NT2/D1 (cell line): Measurements from ENCODE around the gene SLC25A33.

Experiments used
- DNase-seq: peaks from one replicate; pipeline ENCODE4 v3.0.0-alpha.2; 2011; ENCODE audit warnings: low read depth, low spot score
- H3K27me3 ChIP-seq: 2 replicates; pipeline ENCODE4 v1.6.0; 2011; ENCODE audit warnings: mild to moderate bottlenecking; ENCODE audit not compliant: insufficient read length, insufficient read depth
- H3K36me3 ChIP-seq: 2 replicates; pipeline ENCODE4 v1.6.1; 2011; ENCODE audit warnings: mild to moderate bottlenecking, low read length, mixed read lengths; ENCODE audit not compliant: insufficient read depth, insufficient read length
- H3K4me1 ChIP-seq: 2 replicates; pipeline ENCODE4 v1.5.1; 2011; ENCODE audit not compliant: insufficient read depth, insufficient read length
- H3K4me3 ChIP-seq: 2 replicates; pipeline ENCODE4 v1.5.1; 2011; ENCODE audit warnings: low read depth; ENCODE audit not compliant: insufficient read length
- H3K9ac ChIP-seq: 2 replicates; pipeline ENCODE4 v1.6.0; 2011; ENCODE audit warnings: low read depth; ENCODE audit not compliant: insufficient read length
- H3K9me3 ChIP-seq: 2 replicates; pipeline ENCODE4 v1.5.1; 2011; ENCODE audit warnings: mild to moderate bottlenecking, low read length; ENCODE audit not compliant: insufficient read depth
- SUZ12 ChIP-seq: IDR thresholded peaks from 2 replicates; pipeline ENCODE4 v1.6.1; 2011; ENCODE audit not compliant: insufficient read length, insufficient read depth; ENCODE audit errors: extremely low read depth
- YY1 ChIP-seq: IDR thresholded peaks from 2 replicates; pipeline ENCODE4 v1.6.1; 2011; ENCODE audit not compliant: insufficient read length, insufficient read depth
- ZNF274 ChIP-seq: IDR thresholded peaks from 2 replicates; pipeline ENCODE4 v1.6.1; 2011; ENCODE audit warnings: mild to moderate bottlenecking, low read depth, low read length

SLC25A33 gene

GRCh38 chr1:9589144-9589718 lies 50.0 kb downstream of the SLC25A33 start:
- no peaks in the 10 kb centered on the region for H3K27me3 ChIP-seq
- no peaks in the 10 kb centered on the region for H3K9me3 ChIP-seq
- peak overlapping the region; percentile 77 for H3K4me3 ChIP-seq
- H3K9ac ChIP-seq: peak overlapping the region; percentile 91
- DNase-seq: no peak
- H3K4me1 ChIP-seq: peaks cover 36% of the 10 kb centered on the region
- H3K36me3 ChIP-seq: peaks cover 13% of the 10 kb centered on the region
- no peak for TF ChIP-seq YY1
- no peak for TF ChIP-seq ZNF274
- no peak for TF ChIP-seq SUZ12

- DNase-seq: no peak
- TF ChIP-seq YY1 (no peak), SUZ12 (no peak), ZNF274 (no peak)
- H3K4me3 ChIP-seq: peak overlapping the region; percentile 77
- H3K4me1 ChIP-seq: peaks cover 40% of the 10 kb centered on the region
- peak overlapping the region; percentile 91 for H3K9ac ChIP-seq
- no peaks in the 10 kb centered on the region for H3K9me3 ChIP-seq
- H3K36me3 ChIP-seq: peaks cover 13% of the 10 kb centered on the region
- no peaks in the 10 kb centered on the region for H3K27me3 ChIP-seq
These were observed 50.5 kb downstream of the SLC25A33 start for GRCh38 chr1:9589719-9590157.

- Histone ChIP-seq H3K27me3 (no peaks in the 10 kb centered on the region), H3K36me3 (peaks cover 13% of the 10 kb centered on the region), H3K4me1 (peaks cover 40% of the 10 kb centered on the region), H3K9me3 (no peaks in the 10 kb centered on the region), H3K9ac (peak overlapping the region; percentile 91), H3K4me3 (peak overlapping the region; percentile 77)
- no peak for DNase-seq
- TF ChIP-seq SUZ12 (no peak), YY1 (no peak), ZNF274 (no peak)
These were observed 50.9 kb downstream of the SLC25A33 start for GRCh38 chr1:9590201-9590600.

- Histone ChIP-seq H3K9ac (no peak overlapping the region), H3K4me1 (peaks cover 40% of the 10 kb centered on the region), H3K27me3 (no peaks in the 10 kb centered on the region), H3K9me3 (no peaks in the 10 kb centered on the region), H3K4me3 (no peak overlapping the region), H3K36me3 (peaks cover 22% of the 10 kb centered on the region)
- TF ChIP-seq ZNF274 (no peak), YY1 (no peak), SUZ12 (no peak)
- no peak for DNase-seq
These were observed 51.8 kb downstream of the SLC25A33 start for GRCh38 chr1:9590945-9591668.

GRCh38 chr1:9591669-9592509 lies 52.6 kb downstream of the SLC25A33 start:
- no peak for TF ChIP-seq YY1
- no peak for TF ChIP-seq ZNF274
- no peak for TF ChIP-seq SUZ12
- no peaks in the 10 kb centered on the region for H3K9me3 ChIP-seq
- no peak for DNase-seq
- H3K4me3 ChIP-seq: no peak overlapping the region
- peak overlapping the region; percentile 1 for H3K9ac ChIP-seq
- H3K27me3 ChIP-seq: no peaks in the 10 kb centered on the region
- peaks cover 40% of the 10 kb centered on the region for H3K4me1 ChIP-seq
- peaks cover 25% of the 10 kb centered on the region for H3K36me3 ChIP-seq

- peaks cover 40% of the 10 kb centered on the region for H3K4me1 ChIP-seq
- H3K36me3 ChIP-seq: peaks cover 32% of the 10 kb centered on the region
- no peaks in the 10 kb centered on the region for H3K9me3 ChIP-seq
- TF ChIP-seq ZNF274 (no peak), YY1 (no peak), SUZ12 (no peak)
- H3K27me3 ChIP-seq: no peaks in the 10 kb centered on the region
- no peak overlapping the region for H3K4me3 ChIP-seq
- H3K9ac ChIP-seq: no peak overlapping the region
- DNase-seq: no peak
These were observed 53.3 kb downstream of the SLC25A33 start for GRCh38 chr1:9592510-9593075.
